ENCODE results near the gene ELK4.

ELK4 gene

GRCh38 chr1:205585835-205586785 lies 45.7 kb downstream of the ELK4 start:
- no peak overlapping the region for H3K4me3 ChIP-seq (ENCODE audit: low read depth, low read length)
- no peak for TF ChIP-seq CTCF (IDR thresholded peaks at IDR 0.05; ENCODE audit: borderline replicate concordance, insufficient read depth, low read depth, low read length)

GRCh38 chr1:205585169-205585834 lies 46.5 kb downstream of the ELK4 start:
- no peak for TF ChIP-seq CTCF (IDR thresholded peaks at IDR 0.05; ENCODE audit: borderline replicate concordance, insufficient read depth, low read depth, low read length)
- no peak overlapping the region for H3K4me3 ChIP-seq (ENCODE audit: low read depth, low read length)

GRCh38 chr1:205584732-205585131 lies 47.1 kb downstream of the ELK4 start:
- peak; percentile 36; the same call in 1 of the 2 replicates for TF ChIP-seq CTCF (IDR thresholded peaks at IDR 0.05; ENCODE audit: borderline replicate concordance, insufficient read depth, low read depth, low read length)
- H3K4me3 ChIP-seq (ENCODE audit: low read depth, low read length), result no peak overlapping the region

- no peak overlapping the region for H3K4me3 ChIP-seq (ENCODE audit: low read depth, low read length)
- TF ChIP-seq CTCF (IDR thresholded peaks at IDR 0.05; ENCODE audit: borderline replicate concordance, insufficient read depth, low read depth, low read length), result no peak
Observed at GRCh38 chr1:205583461-205584130, 48.2 kb downstream of the ELK4 start.

GRCh38 chr1:205582471-205583291 lies 49.1 kb downstream of the ELK4 start:
- no peak for TF ChIP-seq CTCF (IDR thresholded peaks at IDR 0.05; ENCODE audit: borderline replicate concordance, insufficient read depth, low read depth, low read length)
- no peak overlapping the region for H3K4me3 ChIP-seq (ENCODE audit: low read depth, low read length)

GRCh38 chr1:205582046-205582445 lies 49.8 kb downstream of the ELK4 start:
- TF ChIP-seq CTCF (IDR thresholded peaks at IDR 0.05; ENCODE audit: borderline replicate concordance, insufficient read depth, low read depth, low read length), result no peak
- H3K4me3 ChIP-seq (ENCODE audit: low read depth, low read length), result no peak overlapping the region

Measured in GM12875 (cell line).